GM12872 (cell line): ENCODE measurements around the gene C11orf21.

Experiments used
- TF ChIP-seq, protein P1 (sequence below): IDR thresholded peaks from 3 replicates; pipeline ENCODE4 v1.5.1; 2011; ENCODE audit warnings: low read depth, mild to moderate bottlenecking, low read length, moderate library complexity; ENCODE audit not compliant: insufficient read depth

C11orf21 gene

DNA sequence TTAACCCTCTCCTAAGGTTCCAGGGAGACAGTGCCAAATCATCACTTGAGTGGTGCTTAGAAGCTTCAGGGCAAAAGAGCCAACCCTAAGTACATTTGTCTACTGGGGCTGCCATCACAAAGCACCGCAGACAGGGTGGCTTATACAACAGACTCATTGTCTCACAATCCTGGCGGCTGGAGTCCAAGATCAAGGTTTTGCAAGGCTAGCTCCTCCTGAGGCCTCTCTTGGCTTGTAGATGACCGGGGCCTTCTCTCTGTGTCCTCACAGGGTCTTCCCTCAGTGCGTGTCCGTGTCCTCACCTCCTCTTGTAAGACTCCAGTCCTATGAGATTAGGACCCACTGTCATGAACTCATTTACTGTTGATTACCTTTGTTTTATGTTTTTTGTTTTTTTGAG lies 41.3 kb upstream of the C11orf21 start:
- TF ChIP-seq, protein P1, sequence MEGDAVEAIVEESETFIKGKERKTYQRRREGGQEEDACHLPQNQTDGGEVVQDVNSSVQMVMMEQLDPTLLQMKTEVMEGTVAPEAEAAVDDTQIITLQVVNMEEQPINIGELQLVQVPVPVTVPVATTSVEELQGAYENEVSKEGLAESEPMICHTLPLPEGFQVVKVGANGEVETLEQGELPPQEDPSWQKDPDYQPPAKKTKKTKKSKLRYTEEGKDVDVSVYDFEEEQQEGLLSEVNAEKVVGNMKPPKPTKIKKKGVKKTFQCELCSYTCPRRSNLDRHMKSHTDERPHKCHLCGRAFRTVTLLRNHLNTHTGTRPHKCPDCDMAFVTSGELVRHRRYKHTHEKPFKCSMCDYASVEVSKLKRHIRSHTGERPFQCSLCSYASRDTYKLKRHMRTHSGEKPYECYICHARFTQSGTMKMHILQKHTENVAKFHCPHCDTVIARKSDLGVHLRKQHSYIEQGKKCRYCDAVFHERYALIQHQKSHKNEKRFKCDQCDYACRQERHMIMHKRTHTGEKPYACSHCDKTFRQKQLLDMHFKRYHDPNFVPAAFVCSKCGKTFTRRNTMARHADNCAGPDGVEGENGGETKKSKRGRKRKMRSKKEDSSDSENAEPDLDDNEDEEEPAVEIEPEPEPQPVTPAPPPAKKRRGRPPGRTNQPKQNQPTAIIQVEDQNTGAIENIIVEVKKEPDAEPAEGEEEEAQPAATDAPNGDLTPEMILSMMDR, result no peak

DNA sequence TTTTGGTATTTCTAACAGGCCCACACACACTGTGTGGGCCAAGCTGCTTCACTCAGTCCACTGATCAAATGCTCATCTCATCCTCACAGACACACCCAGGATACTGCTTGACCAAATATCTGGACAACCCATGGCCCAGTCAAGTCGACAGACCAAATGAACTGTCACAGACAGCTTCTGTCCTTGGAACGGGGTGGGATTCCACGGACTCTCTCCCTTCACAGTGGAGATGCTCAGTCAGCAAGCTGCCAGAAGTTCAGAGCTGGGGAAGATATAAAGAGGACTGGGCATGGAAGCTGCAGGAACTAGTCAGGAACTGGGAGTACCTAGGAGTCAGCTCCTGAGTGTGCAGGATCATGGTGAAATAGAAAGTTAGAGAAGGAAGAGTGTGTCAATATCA lies 40.8 kb upstream of the C11orf21 start:
- TF ChIP-seq, protein P1, result no peak

DNA sequence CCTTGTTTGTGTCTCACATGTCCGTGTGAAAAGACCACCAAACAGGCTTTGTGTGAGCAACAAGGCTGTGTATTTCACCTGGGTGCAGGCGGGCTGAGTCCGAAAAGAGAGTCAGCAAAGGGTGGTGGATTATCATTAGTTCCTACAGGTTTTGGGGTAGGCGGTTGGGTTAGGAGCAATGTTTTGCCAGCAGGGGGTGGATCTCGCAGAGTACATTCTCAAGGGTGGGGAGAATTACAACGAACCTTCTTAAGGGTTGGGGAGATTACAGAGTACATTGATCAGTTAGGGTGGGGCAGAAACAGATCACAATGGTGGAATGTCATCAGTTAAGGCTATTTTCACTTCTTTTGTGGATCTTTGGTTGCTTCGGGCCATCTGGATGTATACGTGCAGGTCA lies 37.0 kb upstream of the C11orf21 start:
- TF ChIP-seq, protein P1, result peak; percentile 30; the same call in 2 of the 3 replicates

DNA sequence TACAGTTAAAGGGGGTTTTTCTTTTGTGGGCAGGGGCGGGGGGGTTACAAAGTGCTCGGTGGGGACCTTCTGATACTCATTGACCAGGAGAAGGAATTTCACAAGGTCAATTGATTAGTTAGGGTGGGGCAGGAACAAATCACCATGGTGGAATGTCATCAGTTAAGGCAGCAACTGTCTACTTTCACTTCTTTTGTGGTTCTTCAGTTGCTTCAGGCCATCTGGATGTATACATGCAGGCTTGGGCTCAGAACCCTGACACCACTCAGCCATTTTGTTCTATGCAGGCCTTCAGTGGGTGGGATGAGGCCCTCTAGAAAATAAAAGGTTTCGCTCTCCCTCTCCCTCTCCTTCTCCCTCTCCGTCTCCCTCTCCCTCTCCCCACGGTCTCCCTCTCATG lies 29.7 kb upstream of the C11orf21 start:
- TF ChIP-seq, protein P1, result no peak

DNA sequence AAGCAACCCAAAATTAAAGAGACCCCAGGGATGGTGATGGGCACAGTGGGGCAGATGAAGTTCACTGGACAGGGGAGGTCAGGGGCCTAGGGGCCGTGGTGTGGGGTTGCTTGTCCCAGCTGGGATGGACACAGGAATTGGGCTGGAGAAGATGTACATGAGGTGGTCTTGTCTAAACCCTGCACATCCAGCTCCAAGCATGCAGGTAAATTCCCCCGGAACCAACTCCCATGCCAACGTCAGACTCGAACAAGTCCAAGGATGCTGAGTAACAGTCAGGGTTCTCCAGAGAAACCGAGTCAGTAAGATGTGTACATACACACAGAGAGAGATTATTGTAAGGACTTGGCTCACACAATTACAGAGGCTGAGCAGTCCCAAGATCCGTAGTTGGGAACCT lies 29.0 kb upstream of the C11orf21 start:
- TF ChIP-seq, protein P1, result no peak

DNA sequence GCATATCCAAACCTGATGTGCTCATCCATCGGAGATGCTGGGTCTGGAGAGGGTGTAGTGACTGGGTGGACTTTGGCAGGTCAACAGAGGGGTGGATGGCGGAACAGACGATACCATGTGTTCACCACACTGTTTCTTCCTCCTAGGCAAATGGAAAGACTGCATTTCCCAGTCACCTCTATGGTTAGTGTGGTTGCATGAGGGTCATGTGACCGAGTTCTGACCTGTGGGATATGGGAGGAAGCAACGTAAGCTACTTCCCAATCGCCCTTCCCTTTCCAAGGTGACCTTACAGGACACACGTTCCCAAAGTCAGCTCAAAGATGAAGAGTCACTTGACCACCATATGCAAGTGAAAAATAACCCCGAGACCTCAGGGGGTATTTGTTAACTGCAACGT lies 27.8 kb upstream of the C11orf21 start:
- TF ChIP-seq, protein P1, result no peak

DNA sequence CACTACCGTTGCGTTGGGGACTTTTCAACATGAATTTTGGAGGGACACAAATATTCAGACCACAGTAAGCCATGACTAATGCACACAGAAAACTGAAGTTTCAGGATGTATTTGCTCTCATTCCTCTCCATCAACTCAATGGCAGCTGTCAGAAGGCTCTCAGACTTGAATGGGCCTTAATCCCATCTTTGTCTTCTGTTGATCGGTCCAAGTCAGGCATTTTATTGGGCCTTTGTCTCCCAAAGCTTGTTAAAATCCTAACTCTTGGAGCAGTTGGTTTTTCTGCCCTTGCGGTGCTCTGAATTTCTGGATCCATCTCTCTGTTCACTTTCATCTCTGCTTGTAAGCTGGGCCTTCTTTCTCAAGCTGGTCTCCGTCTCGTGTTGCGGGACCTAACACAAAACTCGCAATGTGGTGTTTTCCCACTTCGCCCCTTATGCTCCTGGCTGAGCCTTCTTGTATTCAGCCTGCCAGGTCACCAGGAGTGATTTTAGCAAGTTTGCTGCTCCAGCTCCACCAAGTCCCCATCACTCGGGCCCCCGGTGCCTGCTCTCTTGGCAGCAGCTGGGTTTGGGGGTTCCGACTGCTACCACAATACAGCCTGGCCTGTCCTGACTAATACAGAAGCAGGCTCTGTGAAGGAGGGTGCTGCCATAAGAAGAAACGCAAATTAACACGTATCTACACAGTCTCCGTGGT lies 27.1 kb upstream of the C11orf21 start:
- TF ChIP-seq, protein P1, result no peak
